GM12874 (cell line): ENCODE measurements around the gene PCNX4.
A peak's percentile ranks its signal among the peaks of the same experiment; 100 is the strongest.

Experiments
- CTCF ChIP-seq: IDR thresholded peaks from 2 replicates; pipeline ENCODE4 v1.5.1; 2011; ENCODE audit warnings: low read depth, mild to moderate bottlenecking, control low read depth, low read length, moderate library complexity; ENCODE audit not compliant: insufficient read depth

The PCNX4 gene

GRCh38 chr14:60184905-60185555 is 93.3 kb downstream of the PCNX4 start:
- TF ChIP-seq CTCF: no peak

- TF ChIP-seq CTCF: no peak; the same call in 1 of the 2 replicates
Measured at GRCh38 chr14:60188115-60188514, 96.4 kb downstream of the PCNX4 start.

GRCh38 chr14:60188696-60189095 is 97.0 kb downstream of the PCNX4 start:
- no peak for TF ChIP-seq CTCF

GRCh38 chr14:60189923-60190840 is 98.5 kb downstream of the PCNX4 start:
- no peak for TF ChIP-seq CTCF

- TF ChIP-seq CTCF: peak; percentile 45; the same call in 1 of the 2 replicates
Measured at GRCh38 chr14:60195179-60195810, 103.6 kb downstream of the PCNX4 start.

GRCh38 chr14:60196291-60196690 is 104.6 kb downstream of the PCNX4 start:
- TF ChIP-seq CTCF: no peak
